NCI-H526 (cell line): ENCODE results near the gene PRICKLE2.

ENCODE experiments used
- DNase-seq, 2 experiments: peaks; one replicate each; lab custom pipeline; 2025; lab: John Stamatoyannopoulos, UW

Gene PRICKLE2

GRCh38 chr3:64190517-64191515 lies 34.5 kb downstream of the PRICKLE2 start:
- no peak for DNase-seq

GRCh38 chr3:64188810-64189560 lies 36.3 kb downstream of the PRICKLE2 start:
- no peak for DNase-seq

GRCh38 chr3:64187065-64187959 lies 38.0 kb downstream of the PRICKLE2 start:
- no peak for DNase-seq

GRCh38 chr3:64186667-64187064 lies 38.6 kb downstream of the PRICKLE2 start:
- DNase-seq = no peak

GRCh38 chr3:64185436-64185835 lies 39.8 kb downstream of the PRICKLE2 start:
- DNase-seq = no peak

- no peak for DNase-seq
These were observed 40.6 kb downstream of the PRICKLE2 start for GRCh38 chr3:64184621-64185020.

- DNase-seq = no peak
These were observed 45.4 kb downstream of the PRICKLE2 start for GRCh38 chr3:64179860-64180259.

- peak in 1 of 2 experiments; percentile 6 for DNase-seq
These were observed 46.0 kb downstream of the PRICKLE2 start for GRCh38 chr3:64179249-64179648.

- no peak for DNase-seq
These were observed 46.8 kb downstream of the PRICKLE2 start for GRCh38 chr3:64178419-64178818.

GRCh38 chr3:64176461-64176996 lies 48.7 kb downstream of the PRICKLE2 start:
- no peak for DNase-seq

- no peak for DNase-seq
These were observed 50.9 kb downstream of the PRICKLE2 start for GRCh38 chr3:64174328-64174727.

GRCh38 chr3:64173563-64173962 lies 51.7 kb downstream of the PRICKLE2 start:
- no peak for DNase-seq

- no peak for DNase-seq
These were observed 55.0 kb downstream of the PRICKLE2 start for GRCh38 chr3:64170270-64170669.

GRCh38 chr3:64167868-64168267 lies 57.4 kb downstream of the PRICKLE2 start:
- no peak for DNase-seq

GRCh38 chr3:64167351-64167750 lies 57.9 kb downstream of the PRICKLE2 start:
- DNase-seq = no peak

GRCh38 chr3:64166584-64167162 lies 58.6 kb downstream of the PRICKLE2 start:
- DNase-seq = peak in 1 of 2 experiments; percentile 32

GRCh38 chr3:64164349-64164748 lies 60.9 kb downstream of the PRICKLE2 start:
- DNase-seq = no peak

GRCh38 chr3:64163755-64164148 lies 61.5 kb downstream of the PRICKLE2 start:
- DNase-seq = peak; percentile 32 to 50

- peak; percentile 47 to 71 for DNase-seq
These were observed 62.1 kb downstream of the PRICKLE2 start for GRCh38 chr3:64163019-64163754.

- DNase-seq = peak; percentile 84 to 89
These were observed 63.7 kb downstream of the PRICKLE2 start for GRCh38 chr3:64161481-64161952.
